Activated B cell treated with CpG ODN at 0.5 μM for 24 hours (primary cell): ENCODE data around the gene PF4V1. TPM values are rescaled to one million over a fixed set of nuclear protein-coding genes. Genes with fewer than 3 reads are reported as not detected.

Experiments used
- ATAC-seq: fragments of 200-7000 bp; cut with Tn5 transposase; one replicate; pipeline ENCODE4 v1.10.0; 2021; ENCODE audit warnings: low read depth, mild to moderate bottlenecking, moderate library complexity
- CTCF ChIA-PET: fragments of 350-600 bp; sonication (Branson Sonifier 250); formaldehyde crosslinking; loops from one replicate; lab custom pipeline; 2021; ENCODE audit warnings: antibody characterized with exemption; lab: Charles Lee
- POLR2A ChIA-PET: fragments of 350-600 bp; sonication (Branson Sonifier 250); formaldehyde crosslinking; loops from one replicate; lab custom pipeline; 2021; ENCODE audit warnings: antibody characterized with exemption; lab: Charles Lee
- DNase-seq: peaks from one replicate; pipeline ENCODE4 v3.0.0; 2022
- H3K27ac Mint-ChIP-seq: one replicate; pipeline ENCODE4 v1.8.0; 2020; ENCODE audit warnings: mixed read lengths
- H3K27me3 Mint-ChIP-seq: one replicate; pipeline ENCODE4 v1.8.0; 2021; ENCODE audit warnings: mixed read lengths
- H3K36me3 Mint-ChIP-seq: one replicate; pipeline ENCODE4 v1.8.0; 2021; ENCODE audit warnings: low read depth, mixed read lengths
- H3K4me1 Mint-ChIP-seq: one replicate; pipeline ENCODE4 v1.8.0; 2021; ENCODE audit warnings: mixed read lengths
- H3K4me3 Mint-ChIP-seq: one replicate; pipeline ENCODE4 v1.8.0; 2020; ENCODE audit warnings: mild to moderate bottlenecking, mixed read lengths
- H3K9me3 Mint-ChIP-seq: one replicate; pipeline ENCODE4 v1.8.0; 2020; ENCODE audit warnings: mixed read lengths
- intact Hi-C: fragments of 100-400 bp; cut with micrococcal nuclease; formaldehyde crosslinking; loops from one replicate; pipeline ENCODE4 v1.15.1; 2024
- total RNA-seq: library from RNA; stranded (reverse); gene quantifications from 2 replicates; pipeline ENCODE4 v1.2.3, GENCODE V29; 2022
- TF ChIP-seq, protein P1 (sequence below): fragments of 200-600 bp; IDR thresholded peaks from one replicate; pipeline ENCODE4 v1.8.0; 2022; ENCODE audit warnings: antibody characterized with exemption, mild to moderate bottlenecking

PF4V1 gene
- total RNA-seq, 1 donor from 2014 or later: not detected

DNA sequence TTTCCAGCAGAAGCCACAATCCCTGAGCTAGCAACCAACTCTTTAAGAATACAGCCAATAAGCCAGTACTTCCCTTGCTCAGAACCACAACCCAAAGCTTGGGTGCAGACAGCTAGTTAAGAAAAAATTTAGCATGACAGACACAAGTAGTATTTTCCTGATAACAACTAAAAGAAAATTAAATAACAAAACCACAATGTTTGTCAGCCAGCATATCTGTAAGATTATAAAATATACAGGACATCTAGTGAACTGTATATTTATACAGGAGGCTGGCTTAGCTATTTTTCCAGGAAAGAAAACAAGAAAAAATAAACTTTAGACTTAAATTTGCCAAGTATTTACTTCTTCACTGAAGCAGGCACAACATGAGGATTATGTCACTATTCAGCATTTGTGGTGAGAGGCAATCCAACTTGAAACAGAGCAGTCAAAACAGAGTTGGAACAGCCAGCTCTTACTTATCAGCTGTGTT is 6.6 kb downstream of the PF4V1 start:
- DNase-seq: no peak
- H3K27ac Mint-ChIP-seq: no peak overlapping the region
- no peaks in the 10 kb centered on the region for H3K36me3 Mint-ChIP-seq
- POLR2A ChIA-PET: no interaction called here
- intact Hi-C loops: no loop called here
- no peak overlapping the region for H3K4me3 Mint-ChIP-seq
- no peak for ATAC-seq
- TF ChIP-seq, protein P1, sequence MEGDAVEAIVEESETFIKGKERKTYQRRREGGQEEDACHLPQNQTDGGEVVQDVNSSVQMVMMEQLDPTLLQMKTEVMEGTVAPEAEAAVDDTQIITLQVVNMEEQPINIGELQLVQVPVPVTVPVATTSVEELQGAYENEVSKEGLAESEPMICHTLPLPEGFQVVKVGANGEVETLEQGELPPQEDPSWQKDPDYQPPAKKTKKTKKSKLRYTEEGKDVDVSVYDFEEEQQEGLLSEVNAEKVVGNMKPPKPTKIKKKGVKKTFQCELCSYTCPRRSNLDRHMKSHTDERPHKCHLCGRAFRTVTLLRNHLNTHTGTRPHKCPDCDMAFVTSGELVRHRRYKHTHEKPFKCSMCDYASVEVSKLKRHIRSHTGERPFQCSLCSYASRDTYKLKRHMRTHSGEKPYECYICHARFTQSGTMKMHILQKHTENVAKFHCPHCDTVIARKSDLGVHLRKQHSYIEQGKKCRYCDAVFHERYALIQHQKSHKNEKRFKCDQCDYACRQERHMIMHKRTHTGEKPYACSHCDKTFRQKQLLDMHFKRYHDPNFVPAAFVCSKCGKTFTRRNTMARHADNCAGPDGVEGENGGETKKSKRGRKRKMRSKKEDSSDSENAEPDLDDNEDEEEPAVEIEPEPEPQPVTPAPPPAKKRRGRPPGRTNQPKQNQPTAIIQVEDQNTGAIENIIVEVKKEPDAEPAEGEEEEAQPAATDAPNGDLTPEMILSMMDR: no peak
- H3K9me3 Mint-ChIP-seq: no peaks in the 10 kb centered on the region
- H3K27me3 Mint-ChIP-seq: peaks cover 5% of the 10 kb centered on the region
- CTCF ChIA-PET: no interaction called here
- H3K4me1 Mint-ChIP-seq: no peaks in the 10 kb centered on the region

DNA sequence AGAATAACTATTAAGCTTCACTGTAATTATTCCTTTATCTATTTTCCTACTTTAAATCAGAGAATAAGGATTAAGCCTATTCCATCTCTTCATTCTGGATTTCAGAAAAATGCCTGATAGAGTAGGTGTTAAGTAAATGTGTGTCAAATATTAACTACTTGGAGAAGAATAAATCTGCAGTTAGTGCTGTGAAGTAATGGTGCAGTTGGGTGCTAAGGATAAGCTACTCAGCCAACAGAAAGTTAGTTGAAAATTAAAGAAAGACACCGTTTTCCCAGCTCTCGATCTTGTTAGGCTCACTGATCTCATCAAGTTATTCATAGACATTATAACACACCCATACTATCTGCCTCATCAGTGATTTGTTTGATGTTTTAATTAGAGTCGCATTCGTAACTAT is 7.1 kb downstream of the PF4V1 start:
- H3K27me3 Mint-ChIP-seq: peaks cover 3% of the 10 kb centered on the region
- POLR2A ChIA-PET: no interaction called here
- DNase-seq (no peak), ATAC-seq (no peak)
- H3K9me3 Mint-ChIP-seq: no peaks in the 10 kb centered on the region
- H3K4me3 Mint-ChIP-seq: no peak overlapping the region
- intact Hi-C loops: no loop called here
- TF ChIP-seq, protein P1: no peak
- no peak overlapping the region for H3K27ac Mint-ChIP-seq
- H3K36me3 Mint-ChIP-seq: no peaks in the 10 kb centered on the region
- no peaks in the 10 kb centered on the region for H3K4me1 Mint-ChIP-seq
- CTCF ChIA-PET: no interaction called here

DNA sequence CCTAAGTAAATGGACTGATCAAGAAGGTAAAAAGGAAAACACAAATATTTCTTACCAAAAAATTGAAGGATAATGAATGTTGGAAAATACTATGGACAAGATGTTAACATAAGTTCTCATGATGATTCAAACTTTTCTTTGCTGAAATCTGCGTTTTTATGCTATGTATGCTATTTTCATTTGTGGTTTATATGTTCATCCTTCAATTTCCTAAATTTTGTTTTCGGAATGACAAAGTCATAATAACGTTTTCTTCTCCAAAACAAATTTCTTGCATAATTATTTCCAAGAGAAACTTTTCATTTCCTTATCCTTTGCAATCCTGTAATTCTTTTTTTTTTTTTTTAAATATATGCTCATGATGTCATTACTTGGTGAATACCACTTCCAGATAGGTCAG is 7.8 kb downstream of the PF4V1 start:
- ChIA-PET CTCF (no interaction called here), POLR2A (no interaction called here)
- TF ChIP-seq, protein P1: no peak
- H3K27me3 Mint-ChIP-seq: peaks cover 3% of the 10 kb centered on the region
- DNase-seq: no peak
- H3K9me3 Mint-ChIP-seq: no peaks in the 10 kb centered on the region
- no peaks in the 10 kb centered on the region for H3K4me1 Mint-ChIP-seq
- no peak overlapping the region for H3K27ac Mint-ChIP-seq
- no peaks in the 10 kb centered on the region for H3K36me3 Mint-ChIP-seq
- no peak for ATAC-seq
- intact Hi-C loops: no loop called here
- no peak overlapping the region for H3K4me3 Mint-ChIP-seq

DNA sequence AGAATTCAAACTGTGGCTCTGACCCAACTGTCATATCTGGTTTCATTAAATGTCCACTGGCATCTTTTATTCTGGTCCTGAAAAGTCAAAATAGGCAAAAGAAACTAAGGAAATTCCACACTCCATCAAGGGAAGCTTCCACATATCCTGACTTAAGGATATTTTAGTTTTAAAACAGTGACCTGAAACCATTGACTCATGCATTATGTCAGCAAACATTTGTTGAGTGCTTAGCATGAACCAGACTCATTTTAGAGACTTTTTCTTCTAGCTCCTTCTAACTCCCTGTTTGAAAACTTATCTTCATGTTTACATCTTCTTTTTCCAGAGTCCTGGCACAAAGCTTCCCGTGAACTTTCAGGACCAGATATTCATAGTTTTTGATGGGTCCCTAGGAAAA is 9.2 kb downstream of the PF4V1 start:
- peaks cover 3% of the 10 kb centered on the region for H3K27me3 Mint-ChIP-seq
- CTCF ChIA-PET: no interaction called here
- TF ChIP-seq, protein P1: no peak
- no peak for ATAC-seq
- DNase-seq: no peak
- no peaks in the 10 kb centered on the region for H3K9me3 Mint-ChIP-seq
- H3K4me3 Mint-ChIP-seq: no peak overlapping the region
- POLR2A ChIA-PET: no interaction called here
- no peak overlapping the region for H3K27ac Mint-ChIP-seq
- intact Hi-C loops: no loop called here
- no peaks in the 10 kb centered on the region for H3K4me1 Mint-ChIP-seq
- H3K36me3 Mint-ChIP-seq: no peaks in the 10 kb centered on the region

DNA sequence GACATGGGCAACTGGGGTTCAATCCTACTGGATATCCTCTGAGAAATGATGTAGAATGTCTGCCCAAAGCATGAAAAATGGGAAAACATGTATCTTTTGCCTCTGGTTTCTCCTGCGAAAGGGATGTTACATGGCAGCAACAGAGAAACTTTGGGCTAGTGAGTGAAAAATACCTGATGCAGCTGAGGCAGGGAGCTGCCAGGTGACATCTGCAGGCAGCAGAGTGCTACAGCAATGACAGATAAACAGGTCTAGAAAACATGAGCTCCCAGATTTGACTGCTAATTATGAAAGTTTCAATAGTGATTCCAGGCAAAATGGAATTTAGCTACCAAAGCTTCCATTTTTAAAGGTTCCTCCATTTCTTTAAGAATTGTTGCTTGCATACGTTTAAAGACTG is 11.3 kb downstream of the PF4V1 start:
- no peak for DNase-seq
- TF ChIP-seq, protein P1: no peak
- intact Hi-C loops: no loop called here
- ChIA-PET POLR2A (no interaction called here), CTCF (no interaction called here)
- H3K27me3 Mint-ChIP-seq: peaks cover 16% of the 10 kb centered on the region
- H3K9me3 Mint-ChIP-seq: no peaks in the 10 kb centered on the region
- no peak overlapping the region for H3K4me3 Mint-ChIP-seq
- no peak overlapping the region for H3K27ac Mint-ChIP-seq
- H3K36me3 Mint-ChIP-seq: no peaks in the 10 kb centered on the region
- ATAC-seq: no peak
- peaks cover 3% of the 10 kb centered on the region for H3K4me1 Mint-ChIP-seq
